Nephron (organoid): ENCODE data around the gene VPREB3.
A peak's percentile ranks its signal among the peaks of the same experiment; 100 is the strongest.

Source experiments
- H3K27ac Mint-ChIP-seq, 3 experiments: 2 replicates each; pipeline ENCODE4 v1.8.0; 2020; ENCODE audit warnings: mixed read lengths in 3 of 3, mild to moderate bottlenecking in 2 of 3, moderate library complexity in 1 of 3
- H3K27me3 Mint-ChIP-seq: 2 replicates; pipeline ENCODE4 v1.8.0; 2021; ENCODE audit warnings: low read depth, mild to moderate bottlenecking, moderate library complexity, mixed read lengths
- H3K36me3 Mint-ChIP-seq: 2 replicates; pipeline ENCODE4 v1.8.0; 2020; ENCODE audit warnings: low read depth, mixed read lengths
- H3K4me1 Mint-ChIP-seq: 2 replicates; pipeline ENCODE4 v1.8.0; 2020; ENCODE audit warnings: mixed read lengths
- H3K4me3 Mint-ChIP-seq, 3 experiments: 2 replicates each; pipeline ENCODE4 v1.8.0; 2020; ENCODE audit warnings: mild to moderate bottlenecking in 3 of 3, mixed read lengths in 3 of 3, moderate library complexity in 2 of 3
- H3K9me3 Mint-ChIP-seq: 2 replicates; pipeline ENCODE4 v1.8.0; 2020; ENCODE audit warnings: mixed read lengths
- CTCF ChIP-seq, 3 experiments: fragments of 200-600 bp; sonication (generic); IDR thresholded peaks; one replicate each; pipeline ENCODE4 v1.5.0; 2021; ENCODE audit warnings: antibody characterized with exemption in 3 of 3; ENCODE audit not compliant: unreplicated experiment in 3 of 3

The VPREB3 gene

GRCh38 chr22:23772315-23772648 is 18.1 kb upstream of the VPREB3 start:
- peaks cover 47% of the 10 kb centered on the region for H3K4me1 Mint-ChIP-seq
- H3K27ac Mint-ChIP-seq = peak overlapping the region in 1 of 3 experiments; percentile 44
- H3K4me3 Mint-ChIP-seq = peak overlapping the region; percentile 78 to 87 (median 83)
- no peaks in the 10 kb centered on the region for H3K27me3 Mint-ChIP-seq
- no peak for TF ChIP-seq CTCF (IDR thresholded peaks at IDR 0.05; ENCODE audit: unreplicated experiment in 3 of 3)
- H3K36me3 Mint-ChIP-seq = no peaks in the 10 kb centered on the region
- no peaks in the 10 kb centered on the region for H3K9me3 Mint-ChIP-seq

- H3K27me3 Mint-ChIP-seq = no peaks in the 10 kb centered on the region
- H3K36me3 Mint-ChIP-seq = no peaks in the 10 kb centered on the region
- TF ChIP-seq CTCF (IDR thresholded peaks at IDR 0.05; ENCODE audit: unreplicated experiment in 3 of 3) = no peak
- H3K4me3 Mint-ChIP-seq = peak overlapping the region; percentile 90 to 91 (median 90)
- H3K9me3 Mint-ChIP-seq = no peaks in the 10 kb centered on the region
- peaks cover 31% of the 10 kb centered on the region for H3K4me1 Mint-ChIP-seq
- H3K27ac Mint-ChIP-seq = peak overlapping the region in 1 of 3 experiments; percentile 19
Observed at GRCh38 chr22:23769321-23769965, 15.2 kb upstream of the VPREB3 start.

GRCh38 chr22:23767673-23768548 is 13.7 kb upstream of the VPREB3 start, which contains the start of gene CHCHD10:
Gene CHCHD10, minus strand, starts transcription at chr22:23767972. Its CDS starts 98 bp downstream, at chr22:23767874.
- peak; percentile 85 to 92 (median 88) for TF ChIP-seq CTCF (IDR thresholded peaks at IDR 0.05; ENCODE audit: unreplicated experiment in 3 of 3)
- H3K4me1 Mint-ChIP-seq = peaks cover 28% of the 10 kb centered on the region
- H3K27me3 Mint-ChIP-seq = no peaks in the 10 kb centered on the region

GRCh38 chr22:23767303-23767672 is 13.1 kb upstream of the VPREB3 start:
- peaks cover 34% of the 10 kb centered on the region for H3K4me1 Mint-ChIP-seq

More at GRCh38 chr22:23767673-23768548, 13.7 kb upstream of the VPREB3 start, which contains the start of gene CHCHD10:
- Mint-ChIP-seq H3K36me3 (no peaks in the 10 kb centered on the region), H3K4me3 (peak within 1 kb of the TSS; percentile 90 to 91 (median 90)), H3K27ac (peak within 1 kb of the TSS; percentile 23 to 93 (median 76)), H3K9me3 (no peaks in the 10 kb centered on the region)

More at GRCh38 chr22:23767303-23767672, 13.1 kb upstream of the VPREB3 start:
- no peaks in the 10 kb centered on the region for H3K36me3 Mint-ChIP-seq
- H3K9me3 Mint-ChIP-seq = no peaks in the 10 kb centered on the region
- TF ChIP-seq CTCF (IDR thresholded peaks at IDR 0.05; ENCODE audit: unreplicated experiment in 3 of 3) = no peak
- H3K27ac Mint-ChIP-seq = peak overlapping the region in 1 of 3 experiments; percentile 48
- no peaks in the 10 kb centered on the region for H3K27me3 Mint-ChIP-seq
- peak overlapping the region; percentile 79 to 91 (median 90) for H3K4me3 Mint-ChIP-seq
